Inferior parietal cortex (tissue), 1 donor: ENCODE data around the gene THRB.

Experiments
- DNase-seq: peaks from one replicate; pipeline ENCODE4 v3.0.0-alpha.2; 2016; ENCODE audit errors: extremely low spot score

The THRB gene

DNA sequence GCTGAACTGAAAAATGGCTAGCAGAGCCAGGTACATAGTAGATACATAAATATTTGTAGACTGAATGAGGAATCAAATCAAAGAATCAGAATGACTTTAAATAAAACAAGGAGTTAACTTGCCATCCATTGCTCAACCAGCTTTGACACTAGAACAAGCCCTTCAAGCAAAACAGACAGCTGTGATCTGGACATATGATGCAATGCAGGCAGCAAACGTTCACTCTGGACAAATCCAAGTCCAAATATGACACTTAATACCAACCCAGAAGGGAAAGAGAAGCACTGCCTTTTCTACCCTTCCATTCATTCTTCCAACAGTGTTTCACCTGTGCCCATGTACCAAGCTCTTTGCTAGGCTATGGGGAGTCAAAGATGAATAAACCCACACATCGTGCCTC, 4.5 kb downstream of the THRB start:
- DNase-seq: no peak

DNA sequence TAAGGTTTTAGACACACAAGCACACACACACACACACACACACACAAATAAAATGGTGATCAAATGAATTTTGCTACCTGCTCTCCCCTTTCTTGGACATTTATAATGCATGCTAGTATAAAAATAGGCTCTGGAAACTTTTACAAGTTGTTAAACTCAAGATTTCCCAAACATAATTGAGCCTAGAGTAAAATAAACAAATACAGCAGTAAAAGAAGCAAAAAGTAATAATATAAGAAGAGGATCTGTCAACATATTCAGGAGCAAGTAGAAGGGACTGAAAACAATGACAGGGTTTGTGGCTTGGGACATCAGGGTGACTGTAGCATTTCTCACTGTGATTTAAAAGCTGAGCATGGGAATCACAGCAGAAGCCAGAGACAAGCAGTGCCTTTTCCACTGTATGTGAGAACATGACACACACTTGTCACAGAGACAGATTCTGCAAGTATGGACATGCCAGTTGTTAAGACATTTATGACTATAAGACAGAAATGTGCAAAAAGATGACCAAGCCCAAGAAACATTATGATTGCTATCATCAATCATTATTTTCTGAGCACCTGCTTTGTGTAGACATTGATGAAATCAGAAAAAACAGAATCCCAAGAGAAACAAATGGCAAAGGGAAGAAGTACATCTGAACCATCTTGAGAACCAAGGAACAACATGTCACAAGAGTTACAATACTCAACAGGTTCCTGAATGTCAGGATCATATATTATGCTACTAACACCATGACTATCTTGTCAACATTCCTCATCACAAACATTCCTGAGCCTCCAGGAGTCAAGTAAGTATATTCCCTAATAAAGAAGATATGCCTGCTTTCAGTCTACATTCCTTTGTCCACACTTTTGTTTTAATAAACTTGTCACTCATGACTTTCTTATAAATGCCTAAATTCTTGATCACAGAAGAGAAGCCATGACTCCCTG, 7.1 kb downstream of the THRB start:
- no peak for DNase-seq

DNA sequence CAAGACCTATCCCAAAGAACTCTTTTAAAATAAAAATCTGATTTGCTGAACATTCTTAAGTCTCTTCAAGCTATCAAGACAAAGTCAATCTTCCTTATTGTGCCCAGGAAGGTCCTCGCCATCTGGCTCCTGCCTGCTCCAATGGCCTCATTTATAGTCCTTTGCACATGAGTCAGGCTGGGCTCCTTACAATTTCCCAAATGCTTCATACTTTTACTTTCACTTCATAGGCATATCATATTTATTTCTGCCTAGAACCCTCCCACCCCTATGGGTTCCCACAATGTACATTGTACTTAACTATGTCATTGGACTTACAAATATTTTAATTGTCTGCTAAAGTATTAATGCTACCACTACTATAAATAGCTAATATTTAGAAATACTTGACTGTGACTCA, 9.1 kb downstream of the THRB start:
- DNase-seq: no peak

DNA sequence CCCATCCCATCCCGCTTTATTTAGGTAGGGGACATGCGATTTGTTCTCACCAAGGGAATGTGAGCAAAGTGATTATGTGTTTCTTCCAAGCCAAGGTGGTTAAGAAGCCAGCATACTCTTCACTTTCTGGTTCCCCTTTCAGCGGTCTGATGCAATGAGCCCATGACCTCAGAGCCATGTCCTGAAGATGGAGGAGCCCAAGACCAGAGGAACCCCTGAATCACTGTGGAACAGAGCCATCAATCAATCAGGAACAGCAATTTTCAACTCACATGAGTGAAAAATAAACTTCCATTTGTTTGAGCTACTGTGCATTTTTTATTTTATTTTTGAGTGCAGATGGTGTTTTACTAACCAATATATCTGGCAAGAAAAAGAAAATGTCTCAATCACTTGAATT, 10.8 kb downstream of the THRB start:
- no peak for DNase-seq

DNA sequence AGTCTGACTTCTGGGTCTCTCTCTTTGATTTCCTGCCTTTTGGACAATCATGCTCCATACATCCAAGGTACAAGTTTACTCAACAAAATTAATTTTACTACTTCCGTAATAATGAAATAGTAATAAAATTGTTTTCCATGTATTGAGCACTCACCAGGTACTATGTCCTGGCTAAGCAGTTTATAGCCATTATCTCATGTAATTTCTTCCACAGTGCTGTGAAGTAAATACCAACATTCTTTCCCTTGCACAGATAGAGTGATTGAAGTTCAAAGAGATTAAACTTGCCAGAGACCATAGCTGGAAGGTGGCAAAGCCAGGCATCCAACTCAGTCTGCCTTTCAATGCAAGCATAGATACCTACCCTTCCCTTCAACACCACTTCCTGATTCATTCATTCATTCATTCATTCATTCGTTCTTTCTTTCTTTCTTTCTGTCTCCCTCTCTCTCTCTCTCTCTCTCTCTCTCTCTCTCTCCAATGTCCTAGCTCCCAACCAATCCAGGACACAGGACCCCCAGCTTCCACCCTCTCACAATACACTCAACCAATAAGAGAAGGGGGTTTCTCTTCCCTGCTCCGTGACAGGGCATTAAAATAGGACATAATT, 12.4 kb downstream of the THRB start:
- no peak for DNase-seq

DNA sequence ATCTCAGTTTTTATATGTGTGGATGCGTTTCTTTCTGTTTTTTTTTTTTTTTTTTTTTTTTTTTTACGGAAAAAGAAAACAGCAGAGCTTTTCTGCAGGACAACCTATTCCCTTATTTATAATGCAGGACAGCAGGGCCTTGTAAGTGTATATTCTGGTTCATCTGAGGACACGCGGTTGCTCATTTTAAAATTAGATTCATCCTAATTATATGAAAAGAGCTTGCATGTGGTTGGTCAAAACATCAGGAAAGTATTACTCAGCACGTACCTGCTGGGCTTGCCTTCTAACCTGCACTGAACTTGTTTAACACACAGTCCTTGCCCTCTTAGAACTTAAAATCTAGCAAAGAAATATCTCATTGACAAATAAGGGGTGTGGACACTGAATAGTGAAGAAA, 13.5 kb downstream of the THRB start:
- no peak for DNase-seq

DNA sequence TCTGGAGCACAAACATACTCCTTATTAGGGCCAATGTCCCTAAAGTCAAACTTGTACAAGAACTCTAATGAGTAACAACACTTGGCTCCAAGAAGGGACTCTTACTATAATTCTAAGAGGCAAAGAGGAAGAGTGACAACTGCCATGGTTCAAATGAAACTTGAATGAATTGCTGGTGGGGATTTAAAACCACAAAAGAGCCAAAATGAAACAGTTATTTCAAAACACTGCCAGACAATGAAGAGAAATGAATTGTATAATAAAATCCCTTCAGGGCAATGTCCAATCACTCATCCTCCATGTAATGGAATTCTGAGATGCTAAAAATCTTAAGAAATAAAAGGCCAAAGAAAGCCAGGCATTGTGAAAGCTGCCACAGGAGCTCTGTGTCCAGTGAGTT, 14.2 kb downstream of the THRB start:
- no peak for DNase-seq

DNA sequence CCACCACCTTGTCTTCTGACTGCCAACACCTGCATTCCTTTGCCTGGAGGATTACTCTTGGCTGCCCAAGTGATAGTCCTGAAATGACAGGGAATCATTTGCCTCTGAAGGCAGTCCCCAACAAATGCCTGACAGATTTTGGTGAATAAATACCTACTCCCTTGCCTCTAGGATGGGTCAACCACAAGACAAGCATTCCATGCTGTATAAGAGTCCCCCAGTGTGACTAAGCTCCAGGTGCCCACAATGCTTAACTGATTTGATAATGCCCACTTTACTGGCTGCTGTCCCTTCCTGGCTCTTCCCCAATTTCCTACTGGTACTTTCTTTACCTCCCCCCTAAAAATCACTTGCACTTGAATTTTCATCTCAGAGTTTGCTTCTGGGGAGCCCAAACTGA, 14.8 kb downstream of the THRB start:
- no peak for DNase-seq

DNA sequence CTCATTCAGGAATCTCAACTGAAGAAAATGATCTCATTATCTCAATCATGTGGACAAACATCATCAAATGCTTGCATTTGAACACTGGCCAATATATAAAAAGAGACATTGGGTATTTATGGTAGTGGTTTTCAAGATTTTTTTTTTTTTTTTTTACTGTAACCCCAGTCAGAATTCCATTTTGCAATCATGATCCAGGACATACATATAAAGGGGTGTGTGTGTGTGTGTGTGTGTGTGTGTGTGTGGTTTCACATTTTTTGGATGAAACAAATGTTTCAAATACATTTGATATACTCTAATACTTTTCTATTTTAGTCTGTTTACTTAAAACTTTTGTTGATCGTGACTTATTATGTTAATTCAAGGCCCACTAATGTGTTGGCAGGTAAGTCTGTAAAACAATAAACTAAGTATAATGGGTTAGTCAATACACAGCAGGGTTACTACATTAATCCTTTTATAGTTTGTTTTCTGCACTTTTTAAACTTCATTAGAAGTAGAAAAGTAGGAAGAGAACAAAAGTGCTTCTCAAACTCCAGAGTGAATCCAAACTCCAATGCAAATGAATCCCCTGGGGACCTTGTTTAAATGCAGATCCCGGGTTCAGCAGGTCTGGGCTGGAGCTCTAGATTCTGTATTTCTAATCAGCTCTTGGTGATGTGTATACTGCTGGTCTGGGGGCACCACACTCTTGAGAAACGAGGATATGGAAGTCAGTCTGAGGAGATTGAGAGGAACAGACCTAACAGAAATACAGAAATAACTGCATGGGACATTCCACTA, 17.6 kb downstream of the THRB start:
- DNase-seq: no peak

DNA sequence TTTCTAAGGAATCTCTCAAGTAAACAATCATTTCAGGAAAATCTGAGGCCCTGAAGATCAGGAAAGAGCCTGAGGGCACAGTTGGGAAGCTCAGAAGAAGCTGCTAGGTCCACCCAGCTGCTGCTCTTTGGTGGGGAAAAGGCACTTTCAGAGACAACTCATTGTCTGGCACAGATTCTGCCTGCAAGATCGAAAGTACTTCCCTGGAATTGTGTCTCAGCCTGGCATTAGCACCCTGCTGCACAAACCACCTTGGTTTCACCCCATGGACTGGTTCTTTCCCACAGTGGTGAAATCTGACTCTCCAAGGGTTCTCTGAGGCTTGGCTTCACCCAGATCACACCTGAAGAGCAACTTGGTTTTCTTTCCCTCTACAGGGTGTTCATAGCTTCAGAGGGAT, 18.7 kb downstream of the THRB start:
- DNase-seq: no peak

DNA sequence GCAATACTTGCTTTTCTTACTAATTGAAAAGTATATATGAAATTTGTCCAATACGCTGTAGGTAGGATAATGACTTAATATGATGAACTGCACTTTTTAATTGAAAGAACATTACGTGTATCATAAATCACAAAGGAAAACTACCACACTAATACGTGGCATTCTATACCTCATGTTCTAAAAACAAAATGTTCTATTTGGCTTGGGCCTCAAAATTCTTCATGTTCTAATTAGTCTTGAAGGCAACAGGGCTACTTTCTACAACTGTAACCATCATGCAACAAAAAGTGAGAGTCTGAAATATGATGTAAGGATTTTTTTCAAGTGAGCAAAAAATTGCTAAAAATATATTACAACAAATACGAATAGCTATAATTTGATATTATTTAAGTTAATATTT, 19.8 kb downstream of the THRB start:
- DNase-seq: no peak

DNA sequence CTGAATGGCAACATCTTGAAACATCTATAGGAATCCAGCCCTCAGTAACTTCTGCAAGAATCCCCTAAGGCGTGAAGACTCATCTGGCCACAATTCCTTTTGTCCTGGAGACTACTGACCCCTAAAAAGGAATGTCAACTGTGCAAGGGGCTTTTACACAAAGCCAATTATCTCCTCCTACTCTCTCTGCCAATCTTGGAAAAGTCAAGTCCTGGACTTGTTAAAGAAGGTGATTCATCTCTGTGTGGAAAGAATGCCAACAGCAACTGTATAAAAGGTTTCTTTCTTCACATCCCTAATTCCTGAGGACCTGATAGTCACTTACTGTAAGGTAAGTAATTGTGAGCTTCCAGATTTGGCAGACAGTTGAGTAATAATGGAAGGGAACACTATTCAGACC, 22.3 kb downstream of the THRB start:
- DNase-seq: no peak

DNA sequence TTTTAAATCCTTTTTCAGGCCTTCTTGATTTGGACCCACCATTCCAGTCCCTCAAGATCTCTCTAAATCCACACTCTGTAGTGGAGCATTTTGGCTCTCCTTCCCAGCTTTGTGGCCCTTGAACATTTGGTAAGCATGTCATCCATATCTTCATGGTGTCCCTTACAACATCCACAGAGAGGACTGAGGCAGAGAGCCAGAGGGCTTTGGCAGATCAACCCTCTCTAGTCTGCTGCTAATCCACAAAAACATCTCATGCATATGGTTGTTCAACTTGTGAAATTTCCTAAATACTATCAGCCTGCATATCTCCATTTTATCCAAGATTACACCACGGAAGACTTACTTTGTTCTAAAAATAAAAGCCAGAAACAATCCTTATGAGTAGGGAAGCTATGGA, 23.2 kb downstream of the THRB start:
- DNase-seq: no peak

DNA sequence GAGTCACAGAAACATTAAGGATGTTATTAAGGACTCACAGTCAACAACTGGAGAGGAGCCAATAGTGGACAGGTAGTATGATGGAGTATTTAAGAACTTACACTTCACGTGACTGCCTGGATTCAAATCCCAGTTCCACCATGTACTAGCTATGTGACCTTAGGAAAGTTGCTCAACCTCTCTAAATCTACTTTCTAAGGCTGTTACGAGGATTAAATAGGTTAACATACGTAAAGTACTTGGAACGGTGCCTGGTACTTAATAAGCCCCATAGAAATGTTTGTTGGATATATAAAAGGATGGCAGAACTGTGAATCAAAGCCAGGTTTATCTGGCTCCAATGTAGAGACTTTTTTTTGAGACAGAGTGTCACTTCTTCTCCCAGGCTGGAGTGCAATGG, 24.4 kb downstream of the THRB start:
- no peak for DNase-seq

DNA sequence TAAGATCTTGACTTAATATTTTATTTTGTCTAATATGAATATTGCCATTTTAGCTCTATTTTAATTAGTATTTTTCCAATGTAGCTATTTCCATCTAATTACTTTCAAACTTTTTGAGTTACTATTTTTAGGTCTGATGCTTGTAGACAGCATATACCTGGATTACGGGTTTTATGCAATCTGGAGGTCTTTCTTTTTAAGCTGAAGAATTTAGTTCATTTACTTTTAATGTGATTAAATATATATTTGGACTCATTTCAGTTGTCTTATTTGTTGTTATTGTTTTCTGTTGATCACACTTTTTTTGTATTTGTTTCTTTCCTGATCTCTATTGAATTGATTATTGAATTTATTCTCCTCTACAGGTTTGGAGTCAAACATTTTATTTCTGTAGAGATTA, 30.3 kb downstream of the THRB start:
- no peak for DNase-seq

DNA sequence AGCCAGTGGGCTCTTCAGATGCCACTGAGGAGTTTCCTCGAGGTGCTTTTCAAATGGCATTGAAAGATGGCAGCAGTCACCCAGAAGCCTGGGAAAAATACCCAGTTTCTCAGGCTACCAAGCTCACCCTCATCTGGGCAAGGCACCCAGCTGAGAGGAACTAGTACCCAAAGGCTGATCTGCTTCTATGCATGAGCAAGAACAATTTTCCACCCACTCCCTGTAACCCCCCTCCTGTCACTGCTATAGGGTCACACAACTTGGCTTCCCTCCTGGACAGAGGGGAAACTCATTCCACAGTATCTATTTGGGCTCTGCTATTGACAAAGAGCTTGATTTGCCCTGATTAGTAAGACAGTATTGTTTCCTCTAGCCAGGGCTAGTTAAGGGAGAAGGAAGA, 31.9 kb downstream of the THRB start:
- DNase-seq: no peak

DNA sequence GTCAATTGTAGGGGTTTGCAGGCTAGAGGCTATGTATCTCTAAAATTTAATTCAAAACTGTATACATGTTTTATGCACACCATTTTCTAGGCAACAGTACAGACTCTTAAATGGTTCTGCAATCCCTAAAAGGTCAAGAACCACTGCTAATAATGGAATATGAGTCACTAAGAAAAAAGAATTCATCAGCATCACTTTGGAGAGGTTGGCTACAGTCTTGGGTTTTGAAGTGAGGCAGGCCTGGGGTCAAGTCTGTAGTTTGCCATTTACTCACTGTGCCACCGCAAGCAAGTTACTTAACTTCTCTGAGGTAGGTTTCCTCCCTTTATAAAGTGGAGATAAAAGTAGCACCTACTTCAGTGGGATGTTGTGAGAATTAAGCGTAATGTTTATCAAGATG, 33.7 kb downstream of the THRB start:
- no peak for DNase-seq

DNA sequence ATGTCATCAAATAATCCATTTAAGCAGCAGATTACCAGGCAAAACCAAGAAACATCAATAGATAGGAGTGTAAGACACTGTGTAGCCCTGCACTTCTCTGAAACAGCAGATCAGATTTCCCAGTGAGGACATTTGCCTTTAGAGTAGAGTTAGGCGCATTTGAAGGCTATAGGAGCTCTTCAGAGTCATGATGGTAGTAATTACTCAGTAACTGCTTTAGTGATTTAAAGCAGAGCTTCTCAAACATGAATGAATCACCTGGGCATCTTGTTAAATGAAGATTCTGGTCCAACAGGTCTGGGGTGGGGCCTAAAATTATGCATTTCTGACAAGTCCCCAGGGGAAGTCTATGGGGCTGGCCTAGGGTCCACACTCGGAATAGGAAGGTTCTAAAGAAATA, 36.9 kb downstream of the THRB start:
- DNase-seq: no peak

DNA sequence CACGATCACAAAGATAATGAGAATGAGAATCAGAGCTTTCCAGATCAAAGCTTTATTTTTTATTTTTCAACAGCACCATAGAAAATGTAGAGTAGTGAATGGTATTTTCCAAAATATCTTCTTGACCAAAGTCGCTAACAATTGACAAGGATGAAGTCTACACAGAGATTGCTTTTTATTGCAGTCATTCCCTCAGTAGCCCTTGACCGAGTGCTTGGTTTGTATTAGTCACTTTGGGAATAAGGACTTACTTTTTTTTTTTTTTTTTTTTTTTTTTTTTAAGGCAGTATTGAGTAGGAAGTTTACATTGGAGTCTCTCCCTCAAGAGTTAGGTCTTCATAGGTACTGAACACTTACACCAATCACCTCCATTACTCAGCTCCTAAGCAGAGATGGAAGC, 39.8 kb downstream of the THRB start:
- DNase-seq: no peak

DNA sequence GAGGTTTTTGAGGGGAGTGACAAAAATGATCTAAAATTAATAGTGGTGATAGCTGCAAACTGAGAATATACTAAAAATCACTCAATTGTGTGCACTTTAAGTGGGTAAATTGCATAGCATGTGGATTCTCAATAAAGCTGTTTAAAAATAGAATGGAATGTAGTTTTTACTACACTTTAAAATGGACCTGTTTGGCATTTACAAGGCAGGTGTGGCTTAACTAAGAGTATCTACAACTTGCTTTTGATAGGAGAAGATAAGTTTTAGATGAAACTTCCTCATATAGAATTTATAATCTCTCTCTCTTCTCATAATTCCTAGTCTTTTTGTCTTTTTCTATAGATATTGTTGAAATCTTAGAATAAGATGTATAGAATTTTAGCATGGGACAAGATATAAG, 40.3 kb downstream of the THRB start:
- no peak for DNase-seq

DNA sequence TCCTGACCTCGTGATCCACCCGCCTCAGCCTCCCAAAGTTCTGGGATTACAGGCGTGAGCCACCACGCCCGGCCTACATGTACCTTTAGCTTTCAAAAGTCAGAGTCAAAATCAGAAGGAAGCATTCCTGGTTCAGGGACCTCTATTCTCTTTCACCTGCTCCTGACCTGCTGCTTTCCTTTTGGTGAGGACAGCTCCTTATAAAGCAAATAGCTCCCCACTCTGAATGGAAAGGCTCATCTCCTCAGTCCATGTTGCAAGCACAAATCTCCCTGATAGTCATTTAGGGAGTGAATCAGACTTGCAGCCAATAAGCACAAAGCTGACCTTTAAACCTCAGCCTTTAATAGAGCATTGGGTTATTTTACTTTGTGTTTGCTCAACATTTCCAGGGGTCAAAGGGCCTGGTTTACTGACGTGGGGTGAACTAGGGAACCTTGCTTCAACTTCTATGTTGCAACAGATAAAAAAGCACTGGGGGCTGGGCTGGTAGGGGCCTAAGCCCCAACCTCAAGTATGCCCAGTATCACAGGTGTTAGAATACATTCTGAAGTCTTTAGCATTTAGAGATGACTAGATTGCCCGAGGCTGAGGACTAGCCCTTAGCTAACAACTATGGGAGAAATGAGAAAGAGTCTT, 43.1 kb downstream of the THRB start:
- no peak for DNase-seq

DNA sequence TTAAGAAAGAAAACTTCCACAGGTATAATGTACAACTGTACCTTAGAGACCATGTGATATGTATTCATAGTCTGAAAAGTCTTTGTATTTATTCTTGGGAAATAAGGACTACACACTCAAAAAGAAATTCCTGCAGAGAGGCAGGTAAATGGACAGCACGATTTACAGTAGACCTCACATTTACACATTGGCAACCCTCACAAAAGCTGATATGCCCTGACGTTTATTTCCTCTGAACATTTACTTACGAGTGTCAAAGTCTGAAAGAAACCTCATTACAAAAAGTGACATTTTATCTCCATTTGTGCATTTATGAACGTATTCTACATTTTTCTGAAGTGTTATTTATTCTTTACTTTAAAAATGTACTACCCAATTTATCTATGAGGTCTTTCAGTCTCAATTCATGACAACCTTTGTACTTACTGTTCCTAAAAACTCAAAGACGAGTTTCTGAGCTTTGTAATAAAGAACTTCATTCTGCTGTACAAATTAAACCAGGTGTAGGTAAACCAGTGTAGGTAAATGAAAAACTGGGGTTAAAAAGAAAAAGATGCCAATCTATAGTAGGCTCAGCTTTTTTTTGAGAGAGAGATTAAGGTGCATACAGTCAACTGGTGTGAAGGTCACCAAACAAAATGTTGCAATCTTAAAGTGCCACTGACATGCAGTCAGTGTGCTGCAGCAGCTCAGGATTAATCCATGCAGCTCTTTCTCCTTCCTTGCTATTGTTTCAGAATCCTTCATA, 44.3 kb downstream of the THRB start:
- no peak for DNase-seq
